DMS153 (cell line): ENCODE results near the gene AATK.
"Not testable (repeated sequence)": the region's sequence is repeated elsewhere in the genome, so short reads cannot be mapped to it uniquely, and the experiment has no call there.

ENCODE experiments used
- DNase-seq: peaks from one replicate; lab custom pipeline; 2025; lab: John Stamatoyannopoulos, UW

Gene AATK

DNA sequence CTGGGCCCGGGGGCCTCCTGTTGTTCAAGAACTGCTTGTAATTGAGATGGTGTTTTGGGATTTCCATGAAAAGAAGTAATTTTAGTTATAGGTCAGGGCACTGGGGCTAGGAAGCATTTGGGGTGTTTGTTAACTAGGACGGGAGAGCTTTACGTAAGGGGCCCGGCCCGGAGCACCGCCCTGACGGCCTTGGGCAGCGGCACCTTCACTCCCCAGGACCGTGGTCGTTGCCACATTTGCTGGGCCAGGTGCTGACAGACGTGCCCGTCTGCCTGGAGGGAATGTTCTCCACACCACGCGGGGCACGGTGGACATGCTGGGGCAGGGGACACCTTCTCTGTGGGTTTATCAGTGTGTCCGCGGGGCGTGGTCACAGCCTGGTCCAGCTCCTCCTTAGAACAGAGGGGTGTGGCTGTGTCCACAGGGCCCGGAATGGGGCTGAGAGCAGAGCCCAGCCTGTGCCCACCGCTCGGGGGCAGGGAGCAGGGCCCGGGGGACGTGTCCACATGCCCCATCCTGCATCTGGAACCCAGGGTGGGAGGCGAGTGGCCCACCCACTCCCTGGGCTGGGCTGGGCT, 73.4 kb downstream of the AATK start:
- no peak for DNase-seq

DNA sequence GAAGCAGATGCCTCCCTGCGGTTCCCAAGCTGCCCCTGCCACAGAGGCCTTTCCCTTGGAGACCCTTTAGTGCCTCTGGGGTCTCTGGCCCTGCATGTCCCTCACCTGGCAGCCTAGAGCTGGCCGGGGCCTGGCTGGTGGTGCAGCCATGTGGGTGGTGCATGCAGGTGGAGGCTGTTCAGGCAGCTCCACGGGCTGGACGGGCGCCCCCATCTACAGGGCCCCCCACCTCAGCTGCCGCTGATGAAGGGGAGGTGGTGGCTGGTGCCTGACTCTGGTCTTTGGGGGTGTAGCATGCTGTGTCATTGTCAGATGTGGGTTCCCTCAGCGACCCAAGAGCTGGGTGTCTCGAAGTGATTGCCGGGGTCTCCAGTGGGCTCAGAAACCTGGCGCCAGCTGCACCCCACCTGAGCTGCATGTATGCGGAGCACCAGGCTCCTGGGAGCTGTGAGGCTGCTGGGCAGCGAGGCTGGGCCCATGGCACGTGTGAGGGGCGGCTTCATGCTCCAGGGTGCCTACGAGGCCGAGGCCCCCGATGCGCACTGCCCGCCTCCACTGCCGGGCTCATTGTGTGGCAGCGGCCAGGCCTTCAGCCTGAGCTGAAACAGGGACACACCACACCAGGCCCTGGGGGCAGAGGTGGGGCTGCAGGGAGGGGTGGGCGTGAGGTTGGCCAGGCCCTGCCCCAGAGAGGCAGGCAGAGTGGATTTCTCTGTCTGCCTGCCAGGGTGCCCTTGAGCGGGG, 74.1 kb downstream of the AATK start:
- no peak for DNase-seq

DNA sequence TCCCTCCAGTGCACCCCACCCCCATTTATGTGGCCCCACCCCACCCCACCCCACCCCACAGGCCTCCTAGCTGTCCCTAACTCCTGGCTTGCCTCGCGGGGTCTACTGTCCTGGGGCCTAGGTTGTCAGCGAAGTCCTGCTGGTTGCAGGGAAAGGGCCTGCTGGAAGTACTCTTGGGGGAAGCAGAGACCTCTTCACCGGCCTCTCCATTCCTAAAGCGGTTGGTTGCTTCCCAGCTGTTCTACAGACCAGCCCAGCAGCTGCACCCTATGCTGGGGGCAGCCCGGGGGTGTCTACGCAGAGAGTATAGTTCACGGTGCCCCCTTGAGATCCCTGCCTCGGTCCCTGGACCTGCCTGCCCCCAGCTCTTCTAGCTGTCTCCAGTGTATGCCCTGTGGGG, 74.9 kb downstream of the AATK start:
- DNase-seq, result no peak

DNA sequence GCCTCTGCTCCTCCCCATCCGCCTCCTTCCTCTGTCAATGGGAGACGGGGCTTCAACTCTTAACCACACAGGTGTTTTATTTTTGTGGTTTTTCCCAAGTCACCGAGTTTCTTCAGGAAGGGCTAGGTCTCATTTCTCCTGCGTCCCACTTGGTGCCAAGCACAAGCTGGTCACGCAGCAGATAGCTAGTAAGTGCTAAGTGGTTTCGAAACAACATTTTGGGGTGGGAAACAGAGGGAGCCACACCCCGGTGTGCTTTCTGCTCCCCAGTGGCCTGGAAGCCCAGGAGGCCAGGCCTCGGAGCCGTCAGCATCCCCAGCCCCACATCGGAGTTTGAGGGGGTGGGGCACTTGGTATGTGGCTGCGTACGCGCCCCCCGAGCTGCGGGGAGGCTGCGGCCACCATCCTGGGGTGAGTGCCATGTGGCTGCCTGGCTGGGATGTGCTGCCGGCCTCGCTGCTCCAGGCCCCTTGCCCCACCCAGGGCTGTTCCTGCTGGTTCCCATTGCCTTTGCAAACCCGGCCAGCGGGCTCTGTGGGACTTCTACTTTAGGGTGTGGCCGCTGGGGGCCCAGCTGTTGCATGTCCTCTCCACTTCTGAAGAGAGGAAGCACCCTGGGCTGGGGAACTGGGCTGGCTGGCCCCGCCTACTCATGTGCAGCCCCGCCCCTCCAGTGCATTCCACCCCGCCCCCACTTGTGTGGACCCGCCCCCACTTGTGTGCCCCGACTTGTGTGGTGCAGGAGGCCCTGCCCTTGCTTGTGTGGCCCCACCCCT, 75.5 kb downstream of the AATK start:
- no peak for DNase-seq

DNA sequence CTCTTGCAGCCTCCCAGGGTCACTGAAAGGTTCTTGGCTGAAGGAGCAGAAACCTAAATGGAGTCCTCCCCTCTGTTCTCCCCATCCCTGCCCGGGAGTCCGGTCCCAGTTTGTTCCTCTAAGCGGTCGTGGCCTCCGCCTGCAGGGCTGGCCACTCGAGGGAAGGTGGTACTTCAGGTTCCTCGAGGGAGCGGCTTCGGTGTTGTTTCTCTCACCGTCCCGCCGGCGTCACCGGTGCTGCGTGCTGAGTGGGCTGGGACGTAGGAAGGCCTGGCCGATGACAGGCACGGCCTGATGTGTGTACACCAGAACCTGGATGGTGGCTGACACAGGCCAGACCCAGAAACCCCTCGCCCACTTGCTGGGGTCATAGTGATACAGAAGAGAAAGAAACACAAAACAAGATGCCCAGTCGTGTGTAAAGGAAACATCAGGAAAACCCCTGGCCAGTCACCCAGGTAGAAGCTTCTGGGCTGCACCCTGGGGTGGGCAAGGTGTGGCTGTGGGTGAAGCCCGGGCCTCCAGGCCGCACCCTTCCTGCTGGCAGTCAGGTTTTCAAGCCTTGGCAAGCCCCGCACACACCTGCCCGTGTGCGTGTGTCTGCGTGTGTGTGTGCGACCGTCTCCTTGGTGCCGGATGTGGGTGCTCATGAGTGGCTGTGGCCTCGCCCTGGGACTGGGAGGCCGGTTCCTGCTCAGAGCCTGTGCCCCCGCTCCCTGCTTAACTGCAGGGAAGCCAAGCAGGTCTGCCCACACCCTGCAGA, 79.1 kb downstream of the AATK start:
- peak; percentile 47 for DNase-seq

DNA sequence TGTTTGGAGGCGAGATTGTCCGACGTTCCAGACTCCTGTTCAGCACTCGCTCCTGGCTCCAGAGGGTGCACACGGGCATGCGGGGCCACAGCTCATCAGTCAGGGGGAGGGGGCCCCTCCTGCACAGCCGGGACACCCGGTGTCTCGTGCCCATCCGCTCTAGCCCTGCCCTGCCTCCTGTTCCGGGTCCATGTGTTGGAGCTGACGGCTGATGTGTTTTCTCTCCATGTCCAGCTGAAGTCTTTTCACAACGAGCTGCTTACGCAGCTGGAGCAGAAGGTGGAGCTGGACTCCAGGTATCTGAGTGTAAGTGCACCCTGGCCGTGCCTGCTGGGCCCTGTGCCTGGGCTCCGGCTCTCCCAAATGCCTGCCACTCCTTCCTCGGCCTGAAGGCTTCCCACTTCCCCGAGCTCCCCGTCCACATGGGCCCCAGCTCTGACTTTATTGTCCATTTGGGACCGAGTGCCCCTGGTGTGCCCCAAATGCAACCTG, 80.6 kb downstream of the AATK start:
- DNase-seq, result no peak

DNA sequence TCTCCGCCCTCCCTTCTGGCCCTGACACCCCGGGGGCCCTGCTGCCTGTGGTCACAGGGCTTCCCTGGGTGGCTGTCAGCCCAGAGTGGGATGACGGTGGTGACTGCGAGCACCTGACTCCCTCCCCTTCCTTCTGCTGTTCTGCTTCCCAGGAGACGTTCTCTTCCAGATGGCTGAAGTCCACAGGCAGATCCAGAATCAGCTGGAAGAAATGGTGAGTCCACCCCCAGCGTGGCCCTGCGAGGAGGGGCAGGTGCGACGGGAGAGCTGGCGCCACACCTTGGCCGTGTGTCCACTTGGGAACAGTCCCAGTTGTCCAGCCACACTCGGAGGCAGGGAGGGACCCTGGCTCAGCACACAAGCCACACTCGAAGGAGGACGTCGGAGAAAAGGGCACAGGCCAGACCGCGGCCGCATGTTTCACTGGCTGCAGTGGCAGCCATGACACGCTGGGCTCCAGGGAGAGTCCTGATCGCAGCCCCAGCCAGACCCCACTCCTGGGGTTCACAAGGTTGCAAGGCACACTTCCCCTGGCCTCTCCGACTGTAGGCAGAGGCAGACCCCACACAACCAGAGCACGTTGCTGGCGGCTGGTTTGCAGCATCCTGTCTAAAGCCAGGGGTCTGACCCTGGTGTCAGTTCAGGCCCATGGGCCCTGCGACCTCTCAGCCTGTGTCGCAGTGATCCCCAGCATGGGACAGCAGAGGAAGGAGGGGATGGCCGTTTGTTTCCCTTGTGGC, 81.2 kb downstream of the AATK start:
- DNase-seq, result no peak

DNA sequence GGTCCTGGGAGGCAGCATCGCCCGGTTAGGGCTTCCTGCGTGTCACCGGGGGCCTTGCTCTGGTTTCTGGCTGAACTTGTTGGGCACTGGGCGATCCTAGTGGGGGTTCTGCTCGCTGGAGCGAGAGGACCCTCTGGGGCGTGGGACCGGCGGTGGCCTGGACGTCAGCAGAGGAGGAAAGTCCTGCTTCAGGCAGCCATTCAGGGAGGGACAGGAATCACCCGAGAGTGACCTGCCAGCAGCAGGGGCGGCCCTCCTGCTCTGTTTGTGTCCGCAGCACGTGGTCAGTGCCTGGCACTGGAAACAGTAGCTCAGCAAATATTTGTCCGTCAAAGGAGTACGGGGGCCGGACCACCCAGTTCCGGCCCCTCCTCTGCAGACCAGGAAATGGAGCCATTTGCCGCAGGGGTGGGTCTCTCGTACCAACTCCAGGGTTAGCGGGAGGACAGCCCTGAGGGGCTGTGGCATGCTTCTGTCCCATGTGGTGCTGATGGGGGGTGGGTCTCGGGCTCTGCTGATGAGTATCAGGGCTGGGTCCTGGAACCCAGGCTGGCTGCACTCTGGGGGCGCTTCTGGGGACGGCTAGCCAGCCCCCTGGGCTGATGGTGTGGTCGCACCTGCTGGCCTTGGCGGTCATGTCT, 82.8 kb downstream of the AATK start:
- DNase-seq, result no peak

DNA sequence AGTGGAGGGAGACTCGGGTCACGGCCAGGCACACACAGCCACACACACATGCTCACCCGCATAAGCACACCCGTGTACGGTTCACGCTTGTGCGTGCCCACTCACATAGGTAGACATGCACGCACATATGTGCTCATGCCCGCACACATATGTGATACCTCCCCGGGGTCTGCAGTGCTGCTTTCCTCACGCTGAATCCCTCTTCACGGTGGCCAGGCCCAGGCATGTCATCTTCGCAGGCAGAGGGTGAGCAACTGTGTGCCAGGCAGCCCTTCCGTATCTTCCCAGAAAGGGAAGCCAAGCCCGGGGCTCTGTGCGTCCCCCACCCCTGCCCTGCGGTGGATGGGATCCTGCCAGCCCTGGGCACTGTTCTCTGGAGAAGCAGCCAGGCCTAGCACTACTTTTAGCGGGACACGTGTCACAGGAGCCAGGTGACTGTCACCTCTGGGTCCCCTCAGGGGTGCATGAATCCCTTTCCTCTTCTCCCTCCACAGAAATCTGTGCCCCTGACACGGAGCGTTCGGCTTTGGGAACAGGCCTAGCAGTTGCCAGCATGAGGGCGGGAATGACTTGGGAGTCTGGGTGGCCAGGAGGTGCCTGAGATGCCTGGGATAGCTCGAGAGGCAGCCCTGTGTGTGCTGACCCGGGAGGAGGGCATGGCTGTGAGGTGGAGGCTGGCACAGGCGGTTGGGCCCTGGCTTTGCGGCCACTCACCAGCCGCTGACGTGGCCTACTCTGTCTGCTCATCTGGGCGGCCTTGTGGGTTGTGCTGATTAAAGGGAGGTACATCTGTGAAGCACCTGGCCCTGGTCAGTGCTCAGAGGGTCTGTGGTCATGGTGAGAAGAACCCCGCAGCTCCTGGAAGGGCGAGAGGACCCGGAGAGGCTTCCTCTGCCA, 83.6 kb downstream of the AATK start:
- DNase-seq, result no peak

DNA sequence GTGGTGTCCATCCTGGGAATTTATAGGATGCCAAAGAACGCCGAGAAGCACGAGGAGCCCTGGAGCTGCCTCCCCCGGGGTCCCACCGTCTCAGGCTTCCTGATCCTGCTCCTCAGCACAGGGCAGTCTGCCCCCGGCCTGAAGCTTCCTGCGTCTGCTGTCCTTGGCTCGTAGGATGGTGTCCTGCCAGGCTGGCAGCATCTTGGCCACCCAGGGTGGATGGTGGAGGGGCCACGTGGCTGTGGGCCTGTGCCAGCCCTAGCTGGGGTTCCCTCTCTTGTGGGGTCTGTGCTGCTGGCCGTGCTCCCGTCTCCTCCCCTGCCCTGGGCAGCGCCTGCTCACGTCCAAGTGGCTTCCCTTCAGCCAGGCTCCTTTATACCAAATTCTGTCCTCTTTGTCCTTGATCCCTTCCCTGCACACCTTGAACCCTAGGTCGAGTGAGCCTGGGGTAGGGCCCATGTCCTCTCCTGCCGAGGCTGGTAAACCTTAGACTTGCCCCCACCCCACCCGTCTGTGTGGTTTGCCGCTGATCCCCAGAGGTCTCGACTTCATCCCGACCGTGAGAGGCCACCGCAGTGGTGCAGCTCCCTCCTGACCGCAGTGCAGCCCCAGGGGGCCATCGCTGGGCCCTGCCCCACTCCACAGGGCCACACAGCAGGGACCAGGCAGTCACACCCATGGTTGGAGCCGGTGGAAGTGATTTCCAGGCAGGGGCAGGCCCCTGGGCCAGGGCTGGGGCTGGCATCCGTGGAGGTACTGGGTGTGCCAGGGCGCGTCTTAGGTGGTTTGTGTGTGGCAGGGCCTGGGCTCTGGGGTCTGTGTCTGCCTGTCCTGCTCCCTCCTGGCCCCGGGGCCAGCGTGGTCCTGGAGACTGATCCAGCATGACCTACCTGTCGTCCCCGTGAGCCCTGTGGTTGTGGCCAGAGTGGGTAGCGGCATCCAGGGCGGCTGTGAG, 84.5 kb downstream of the AATK start:
- DNase-seq, result no peak

DNA sequence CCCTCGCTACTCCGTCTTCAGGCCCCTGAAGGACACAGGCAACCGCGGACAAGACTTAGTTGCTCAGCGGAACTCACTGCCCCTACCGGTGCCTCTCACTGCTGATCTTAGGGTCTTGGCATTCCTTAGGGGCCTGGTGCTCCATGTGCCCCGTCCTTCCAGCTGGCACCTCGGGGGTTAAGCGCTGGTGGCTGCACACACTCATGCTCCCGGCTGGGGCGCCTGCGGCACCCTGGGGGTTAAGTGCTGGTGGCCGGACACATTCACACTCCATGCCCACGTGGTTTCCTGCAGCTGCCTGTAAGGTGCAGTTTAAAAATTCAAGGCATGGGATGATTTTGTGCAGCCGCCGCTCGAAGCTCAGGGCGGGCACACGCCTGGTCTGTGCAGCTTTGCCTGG, 86.0 kb downstream of the AATK start:
- DNase-seq, result no peak

DNA sequence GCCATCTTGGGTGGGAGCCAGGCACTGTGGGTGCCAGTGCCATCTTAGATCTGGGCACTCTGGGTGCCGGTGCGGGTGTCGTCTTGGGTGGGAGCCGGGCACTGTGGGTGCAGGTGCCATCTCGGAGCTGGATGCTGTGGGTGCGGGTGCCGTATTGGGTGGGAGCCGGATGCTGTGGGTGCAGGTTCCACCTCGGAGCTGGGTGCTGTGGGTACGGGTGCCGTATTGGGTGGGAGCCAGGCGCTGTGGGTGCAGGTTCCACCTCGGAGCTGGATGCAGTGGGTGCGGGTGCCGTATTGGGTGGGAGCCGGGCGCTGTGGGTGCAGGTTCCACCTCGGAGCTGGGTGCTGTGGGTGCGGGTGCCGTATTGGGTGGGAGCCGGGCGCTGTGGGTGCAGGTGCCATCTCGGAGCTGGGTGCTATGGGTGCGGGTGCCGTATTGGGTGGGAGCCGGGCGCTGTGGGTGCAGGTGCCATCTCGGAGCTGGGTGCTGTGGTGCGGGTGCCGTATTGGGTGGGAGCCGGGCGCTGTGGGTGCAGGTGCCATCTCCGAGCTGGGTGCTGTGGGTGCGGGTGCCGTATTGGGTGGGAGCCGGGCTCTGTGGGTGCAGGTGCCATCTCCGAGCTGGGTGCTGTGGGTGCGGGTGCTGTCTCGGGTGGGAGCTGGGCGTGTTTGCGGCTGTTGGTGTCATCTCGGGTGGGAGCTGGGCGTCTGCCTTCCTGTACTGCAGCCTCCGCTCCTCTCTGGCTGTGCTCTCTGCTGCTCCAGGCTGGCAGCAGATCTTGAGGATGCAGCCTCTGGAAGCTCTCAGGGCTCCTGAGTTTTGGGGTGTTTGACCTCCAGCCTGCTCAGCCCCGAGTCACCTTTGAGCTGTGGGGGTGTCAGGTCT, 87.8 kb downstream of the AATK start:
- not testable (repeated sequence) for DNase-seq

DNA sequence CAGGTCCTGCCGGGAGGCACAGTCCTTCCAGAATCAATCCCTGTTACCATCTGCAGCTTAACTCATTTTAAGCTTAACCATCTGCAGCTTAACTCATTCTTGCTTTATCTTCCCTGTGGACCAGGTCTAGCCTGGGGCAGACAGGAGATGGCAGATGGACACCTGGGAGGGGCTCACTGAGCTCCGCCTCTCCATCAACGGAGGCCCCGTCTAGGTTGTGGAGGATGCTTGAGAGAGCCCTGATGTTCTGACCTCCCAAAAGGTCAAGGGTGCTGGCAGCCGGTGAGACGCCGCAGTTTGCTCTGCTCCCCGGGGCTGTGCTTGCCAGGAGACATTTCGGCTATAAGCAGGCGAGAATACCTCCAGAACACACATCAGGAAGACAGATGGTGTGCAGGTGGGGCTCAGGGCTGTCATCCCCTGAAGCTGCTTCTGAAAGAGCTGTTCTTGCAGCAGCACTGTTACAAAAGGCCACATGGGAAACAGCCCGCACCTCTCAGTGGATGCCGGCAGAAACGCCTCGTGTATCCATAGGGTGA, 89.8 kb downstream of the AATK start:
- no peak for DNase-seq

DNA sequence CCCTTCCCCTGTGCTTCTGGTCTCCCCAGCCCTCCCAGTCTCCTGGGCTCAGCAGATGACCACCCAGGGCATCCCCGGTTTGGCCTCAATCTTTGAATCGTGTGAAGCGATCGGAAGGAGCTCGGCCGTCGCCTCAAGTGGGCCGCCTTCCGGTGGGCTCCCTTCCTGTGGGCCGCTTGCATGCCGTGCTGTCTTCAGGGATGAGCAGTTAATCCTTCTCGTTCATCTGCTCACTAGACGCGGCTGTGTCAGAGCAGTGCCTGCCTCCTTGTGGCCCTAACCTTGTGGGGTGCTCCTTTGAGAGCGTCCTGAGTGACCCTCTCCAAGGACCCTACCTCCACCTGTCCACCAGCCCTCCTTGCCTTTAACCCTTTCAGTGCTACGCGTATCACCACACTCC, 90.7 kb downstream of the AATK start:
- DNase-seq, result no peak

DNA sequence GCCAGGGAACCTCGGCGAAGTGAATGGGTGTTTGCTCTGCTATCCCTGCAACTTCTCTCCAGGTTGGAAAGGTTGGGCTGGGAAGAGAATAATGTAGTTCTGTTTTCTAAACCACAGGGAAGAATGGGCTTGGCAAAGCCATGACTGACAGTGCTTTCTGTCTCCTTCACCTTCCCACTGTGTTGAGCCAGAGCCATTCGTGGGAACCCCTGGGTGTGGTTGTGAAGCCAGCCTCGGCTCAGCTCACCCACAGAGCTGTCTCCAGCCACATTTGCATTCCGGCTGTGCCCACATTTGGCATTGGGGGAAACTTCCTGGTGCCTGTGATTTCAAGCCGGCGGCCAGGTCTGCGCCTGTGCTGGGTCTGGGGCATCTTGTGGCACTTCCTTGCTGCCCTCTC, 91.1 kb downstream of the AATK start:
- DNase-seq, result no peak

DNA sequence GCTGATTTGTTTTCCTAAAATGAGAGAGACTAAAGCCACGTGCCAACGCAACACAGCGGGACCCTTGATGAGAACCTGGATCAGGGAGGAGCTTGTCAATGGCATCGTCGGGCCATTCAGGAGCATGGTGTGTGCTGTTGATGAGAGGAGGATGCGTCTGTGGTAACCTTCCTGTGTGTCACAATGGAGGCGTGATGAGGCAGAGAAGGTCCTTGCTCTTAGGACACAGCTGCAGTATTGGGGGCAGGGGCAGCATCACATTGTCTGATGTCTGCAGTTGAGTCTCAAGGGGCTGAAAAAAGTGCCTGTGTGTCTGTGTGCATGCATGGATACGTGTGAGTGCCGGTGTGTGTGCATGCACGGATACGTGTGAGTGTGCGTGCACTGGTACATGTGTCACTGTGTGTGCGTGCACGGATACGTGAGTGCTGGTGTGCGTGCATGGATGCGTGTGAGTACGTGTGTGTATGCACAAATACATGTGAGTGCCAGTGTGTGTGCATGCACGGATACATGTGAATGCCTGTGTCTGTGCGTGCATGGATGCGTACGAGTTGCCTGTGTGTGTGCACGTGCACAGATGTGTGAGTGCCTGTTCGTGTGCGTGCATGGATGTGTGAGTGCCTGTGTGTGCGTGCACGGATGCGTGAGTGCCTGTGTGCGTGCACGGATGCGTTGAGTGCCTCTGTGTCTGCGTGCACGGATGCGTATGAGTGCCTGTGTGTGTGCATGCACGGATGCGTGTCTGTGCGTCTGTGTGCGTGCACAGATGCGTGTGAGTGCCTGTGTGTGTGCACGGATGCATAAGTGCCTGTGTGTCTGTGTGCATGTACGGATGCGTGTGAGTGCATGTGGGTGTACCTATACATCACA, 91.8 kb downstream of the AATK start:
- DNase-seq, result no peak
